NK-92 treated with Interleukin-12 subunit alpha and Interleukin-12 subunit beta, amount 100 ng/mL, for 24 hours (cell line): ENCODE data around the gene ADAMTS17.
"Not testable (repeated sequence)": the region's sequence is repeated elsewhere in the genome, so short reads cannot be mapped to it uniquely, and the experiment has no call there.

Experiments
- DNase-seq: peaks from one replicate; lab custom pipeline; 2025; lab: John Stamatoyannopoulos, UW

Gene ADAMTS17

DNA sequence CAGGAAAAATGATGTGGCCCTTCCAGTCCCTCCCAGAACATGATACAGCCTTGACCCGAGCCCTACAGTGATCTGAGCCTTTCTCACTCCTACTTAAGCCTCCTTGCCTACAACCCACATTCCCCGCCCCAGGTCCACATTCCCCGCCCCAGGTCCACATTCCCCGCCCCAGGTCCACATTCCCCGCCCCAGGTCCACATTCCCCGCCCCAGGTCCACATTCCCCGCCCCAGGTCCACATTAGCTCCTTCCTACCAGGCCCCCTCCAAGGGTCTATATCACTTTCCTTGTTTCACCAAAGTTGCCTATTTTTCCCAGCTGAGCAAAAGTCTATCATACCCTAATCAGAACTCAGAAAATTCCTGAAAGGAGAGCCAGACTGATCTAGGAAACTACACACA lies 2.3 kb downstream of the ADAMTS17 start:
- DNase-seq, result not testable (repeated sequence)

DNA sequence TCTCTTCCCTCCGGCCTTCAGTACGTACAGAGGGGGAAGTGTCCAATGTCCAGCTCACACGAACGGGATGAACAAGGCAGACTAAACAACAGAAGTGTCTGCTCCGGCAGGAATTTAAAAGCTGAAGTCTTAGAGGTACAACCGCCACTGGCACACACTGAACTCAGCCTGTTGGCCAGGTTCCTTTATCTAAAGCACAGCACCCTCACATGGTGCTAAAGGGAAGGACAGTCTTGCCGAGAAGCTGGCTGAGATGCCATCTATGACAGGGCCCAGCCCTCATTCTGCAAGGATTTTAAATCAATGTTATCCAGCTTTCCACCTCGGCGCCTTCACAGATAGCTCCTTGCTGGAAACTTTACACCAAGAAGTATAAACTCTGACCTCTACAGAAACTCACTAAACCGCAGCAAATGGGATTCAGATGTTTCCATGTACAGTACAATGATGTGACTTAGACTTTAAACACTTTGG lies 2.8 kb downstream of the ADAMTS17 start:
- peak; percentile 76 for DNase-seq

DNA sequence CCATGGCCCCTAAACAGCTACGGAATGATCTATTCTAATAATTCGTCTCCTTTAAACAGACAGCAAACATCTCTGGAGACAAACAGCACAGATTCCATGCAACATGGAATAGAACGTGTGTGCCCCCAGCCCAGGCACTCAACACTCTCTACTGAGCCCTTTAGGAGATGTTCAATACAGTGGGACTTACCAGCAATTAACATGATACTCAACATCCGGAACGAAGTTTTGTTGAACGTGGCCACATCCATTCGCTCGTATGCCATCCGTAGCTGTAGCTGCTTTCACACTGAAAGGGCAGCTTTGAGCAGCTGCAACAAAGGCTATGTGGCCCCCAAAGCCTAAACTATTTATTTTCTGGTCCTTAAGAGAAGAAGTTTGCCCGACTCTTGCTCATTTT lies 3.5 kb downstream of the ADAMTS17 start:
- no peak for DNase-seq

DNA sequence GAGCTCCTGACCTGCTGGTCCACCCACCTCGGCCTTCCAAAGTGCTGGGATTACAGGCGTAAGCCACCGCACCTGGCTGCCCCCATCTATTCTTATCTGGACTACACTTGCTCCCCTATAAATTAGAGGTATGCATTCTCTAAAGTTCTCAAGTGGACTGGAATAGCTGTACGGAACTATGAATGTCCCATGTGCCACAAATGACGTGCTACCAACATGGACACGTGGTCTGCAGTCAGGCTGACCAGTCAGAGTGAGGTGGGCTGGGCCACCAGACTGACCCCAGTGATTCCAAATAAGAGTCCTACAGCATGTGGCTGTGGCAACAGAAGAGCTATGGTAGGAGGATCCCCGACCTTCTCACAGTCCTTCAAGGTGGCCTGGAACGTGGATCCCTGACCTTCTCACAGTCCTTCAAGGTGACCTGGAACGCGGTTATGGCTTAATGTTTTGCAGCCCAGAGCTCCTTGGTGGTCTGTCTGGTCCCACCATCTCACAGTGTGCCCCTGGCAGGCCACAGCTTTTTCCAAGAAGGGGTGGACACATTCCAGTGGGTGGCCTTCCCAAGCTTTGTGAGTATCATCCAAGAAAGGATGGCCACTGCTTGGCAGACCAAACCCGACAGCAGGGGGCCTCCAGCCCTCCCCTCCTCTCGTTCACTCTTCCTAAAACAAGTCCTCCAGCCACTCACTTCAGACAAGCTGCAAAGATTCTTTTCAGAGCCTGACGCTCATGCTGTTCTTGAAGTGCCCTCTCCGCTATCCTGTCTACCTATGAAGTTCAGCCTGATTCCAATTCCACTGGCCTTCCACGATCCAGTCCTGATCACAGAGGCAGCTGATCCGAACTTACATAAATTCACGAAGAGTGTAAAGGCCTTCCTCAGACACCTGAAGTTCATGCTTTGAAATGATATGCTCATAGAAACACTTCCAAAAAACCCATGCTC lies 4.4 kb downstream of the ADAMTS17 start:
- DNase-seq, result no peak

DNA sequence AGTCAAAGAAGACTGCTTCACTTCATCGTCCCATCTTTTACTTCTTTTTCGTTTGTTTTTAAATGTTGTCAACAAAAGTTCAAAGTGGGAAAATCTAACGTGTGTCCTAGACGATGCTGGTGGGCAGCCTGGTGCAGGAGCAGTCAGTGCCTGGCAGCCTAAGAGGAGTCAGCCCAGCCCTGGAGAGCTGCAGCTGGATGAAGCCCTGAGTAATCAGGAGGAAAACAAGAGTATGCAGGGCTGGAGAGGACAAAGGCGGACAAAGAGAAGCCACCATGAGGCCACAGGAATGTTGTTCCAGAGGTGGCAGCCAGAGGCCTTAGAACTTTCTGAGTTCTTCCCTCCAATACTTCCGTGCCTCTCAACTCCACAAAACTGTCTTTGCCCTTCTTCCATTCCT lies 5.7 kb downstream of the ADAMTS17 start:
- DNase-seq, result no peak

DNA sequence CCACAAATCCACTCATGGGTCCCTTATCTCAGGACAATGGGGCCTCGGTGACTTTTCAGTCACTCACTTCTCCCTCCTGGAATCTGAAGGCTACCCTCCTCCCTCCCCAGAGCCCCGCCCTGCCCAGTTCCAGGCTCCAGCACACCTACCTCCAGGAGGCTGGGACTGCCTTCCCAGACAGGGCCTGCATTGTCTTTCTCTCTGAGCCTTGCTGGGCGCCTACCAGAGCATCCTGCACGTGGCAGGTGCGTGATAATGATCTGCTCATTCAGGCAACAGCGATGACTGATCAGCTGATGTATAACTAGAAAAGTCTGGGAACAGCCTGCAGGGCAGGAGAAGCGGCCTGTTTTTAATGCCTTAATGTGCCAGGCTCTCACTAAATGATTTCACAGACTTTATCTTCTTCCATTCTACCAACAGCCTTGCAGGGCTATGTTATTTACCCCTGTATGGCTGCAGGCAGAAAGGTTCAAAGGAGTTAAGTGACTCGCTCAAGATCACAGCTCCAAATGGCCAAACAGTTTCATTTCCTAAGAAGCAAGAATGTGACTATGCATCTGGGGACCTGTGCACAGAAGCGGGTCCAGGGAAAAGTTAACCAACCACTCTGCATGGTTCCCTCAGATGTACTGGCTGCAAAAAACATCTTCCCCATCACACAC lies 6.3 kb downstream of the ADAMTS17 start:
- no peak for DNase-seq

DNA sequence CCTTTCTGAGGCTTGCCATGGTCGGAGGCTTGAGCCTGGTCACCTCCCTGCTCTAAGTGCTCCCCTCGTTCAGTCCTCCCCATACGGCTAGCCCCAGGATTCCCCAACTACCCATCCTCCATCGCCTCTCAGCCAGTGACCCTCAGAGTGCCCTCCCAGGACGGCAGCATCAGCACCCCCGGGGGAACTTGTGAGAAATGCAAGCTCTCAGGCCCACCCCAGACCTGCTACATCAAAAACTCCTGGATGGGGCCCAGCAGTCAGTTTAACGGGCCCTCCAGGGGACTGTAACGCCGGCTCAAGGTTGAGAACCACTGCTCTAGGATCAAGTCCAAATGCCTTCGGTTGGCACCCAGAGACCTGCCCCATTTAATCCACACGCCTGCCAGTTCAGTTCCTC lies 6.9 kb downstream of the ADAMTS17 start:
- peak; percentile 47 for DNase-seq

DNA sequence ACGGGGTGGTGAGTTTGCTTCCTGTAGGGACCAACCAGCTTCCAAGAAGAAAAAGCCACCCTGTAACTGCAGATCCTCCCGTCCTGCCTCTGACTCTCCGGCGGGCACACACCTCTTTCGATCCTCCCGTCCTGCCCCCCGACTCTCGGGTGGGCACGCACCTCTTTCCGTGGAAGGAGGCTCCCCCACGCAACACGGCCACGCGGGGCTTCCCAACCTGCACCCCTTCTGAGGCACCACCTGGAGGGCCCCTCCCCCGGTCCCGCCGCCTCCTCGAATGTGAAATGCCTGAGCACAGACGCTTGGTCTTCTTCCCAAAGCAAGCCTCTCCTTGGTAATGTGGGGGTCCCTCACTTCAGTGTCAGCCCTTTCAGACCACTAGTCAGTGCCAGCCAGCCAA lies 7.3 kb downstream of the ADAMTS17 start:
- no peak for DNase-seq

DNA sequence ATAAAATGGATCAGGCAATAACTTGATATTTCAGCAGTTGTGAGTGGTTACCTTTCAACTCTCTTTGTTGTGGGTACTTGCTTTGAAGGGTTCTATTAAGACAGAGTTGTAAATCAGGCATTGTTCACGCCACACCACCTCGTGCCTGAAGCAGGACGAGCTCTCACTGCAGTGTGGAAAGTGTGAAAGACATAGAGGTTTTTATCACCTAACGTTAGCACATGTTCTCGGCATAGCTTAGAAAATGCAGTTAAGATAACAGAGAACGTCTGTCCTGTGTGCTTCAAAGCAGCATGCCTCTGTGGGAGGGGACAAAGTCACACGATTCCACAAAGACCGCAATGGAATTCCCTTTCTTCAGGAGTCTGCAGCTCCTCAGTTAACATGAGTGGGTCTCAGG lies 7.8 kb downstream of the ADAMTS17 start:
- DNase-seq, result peak; percentile 54

DNA sequence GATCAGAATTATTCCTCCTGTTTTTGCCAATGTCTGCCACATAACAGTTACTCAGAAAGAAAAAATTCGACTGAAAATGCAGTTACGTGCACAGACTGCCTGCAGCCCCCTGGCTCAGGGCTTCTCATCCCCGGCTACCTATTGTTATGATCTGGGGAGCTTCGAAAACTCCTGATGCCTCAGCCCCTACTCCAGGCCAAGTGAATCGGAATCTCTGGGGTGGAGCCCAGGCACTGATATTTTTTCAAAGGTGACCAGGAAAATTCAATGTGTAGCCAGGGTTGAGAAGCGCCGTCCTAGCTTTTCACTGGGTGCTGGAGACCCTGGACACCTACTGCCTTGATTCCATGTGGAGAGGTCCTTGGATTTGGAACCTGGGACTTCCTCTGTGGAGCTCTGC lies 8.5 kb downstream of the ADAMTS17 start:
- no peak for DNase-seq

DNA sequence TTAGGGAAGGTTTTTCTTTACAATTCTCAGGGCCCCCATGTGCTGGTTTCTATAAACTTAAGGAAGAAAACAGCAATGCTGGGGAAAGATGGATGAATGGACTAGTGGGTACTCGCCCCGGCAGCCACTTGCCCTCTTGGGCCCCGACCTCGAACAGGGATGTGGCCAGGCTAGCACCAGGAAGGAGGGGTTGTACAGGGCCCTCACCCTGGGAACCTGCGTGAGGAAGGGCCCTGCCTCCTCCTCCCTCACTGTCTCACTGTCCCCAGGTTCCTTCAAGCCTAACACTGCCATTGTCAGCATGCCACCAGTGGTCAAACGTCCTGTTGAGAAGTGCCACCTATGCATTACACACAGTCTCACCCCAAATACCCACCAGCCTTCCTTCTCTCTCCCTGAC lies 9.1 kb downstream of the ADAMTS17 start:
- peak; percentile 39 for DNase-seq

DNA sequence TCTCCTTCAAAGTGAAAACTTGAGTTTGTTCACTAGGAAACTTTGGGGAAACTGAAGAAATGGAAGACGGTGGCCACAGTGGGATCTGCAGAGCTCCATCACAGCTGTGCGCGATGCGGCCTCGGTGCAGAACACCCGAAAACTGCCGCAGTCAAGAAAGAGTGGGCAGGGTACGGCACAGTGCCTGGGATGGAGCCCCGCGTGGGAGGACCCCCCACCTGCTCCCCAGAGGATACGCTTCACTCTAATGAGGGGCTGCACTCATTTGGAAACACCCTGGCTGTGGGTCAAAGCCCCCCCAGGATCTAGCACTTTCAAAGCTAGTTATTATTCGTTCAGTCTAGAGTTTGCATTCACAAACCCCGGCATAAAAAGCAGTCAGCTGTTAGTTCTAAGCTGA lies 9.5 kb downstream of the ADAMTS17 start:
- DNase-seq, result no peak

DNA sequence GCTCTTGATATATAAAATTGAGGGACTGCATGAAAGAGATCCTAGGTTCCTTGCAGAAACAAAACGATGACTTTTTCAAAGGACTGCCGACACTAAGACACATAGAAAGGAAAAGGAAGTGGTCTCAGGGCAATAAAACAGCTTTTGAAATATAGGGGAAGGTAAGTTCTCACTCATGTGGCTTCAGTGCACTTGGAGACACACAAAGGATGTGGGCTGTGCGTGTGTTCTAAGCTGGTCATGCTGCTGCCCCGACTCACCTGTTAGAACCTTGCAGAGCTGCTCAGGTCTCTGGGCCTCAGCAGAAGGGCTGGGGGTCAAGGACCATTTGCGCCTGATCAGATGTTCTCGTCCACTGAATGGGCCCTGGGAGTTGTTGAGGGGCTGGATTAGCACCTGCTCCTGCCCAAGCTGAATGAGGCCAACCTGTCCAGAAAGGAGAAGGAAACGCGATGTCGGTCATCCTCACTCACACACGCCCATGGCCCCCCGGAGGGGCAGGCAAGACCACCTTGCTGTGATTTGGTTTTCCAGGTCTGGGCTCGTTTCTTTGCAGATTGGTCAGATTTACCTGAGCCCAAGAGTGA lies 11.1 kb downstream of the ADAMTS17 start:
- peak; percentile 76 for DNase-seq

DNA sequence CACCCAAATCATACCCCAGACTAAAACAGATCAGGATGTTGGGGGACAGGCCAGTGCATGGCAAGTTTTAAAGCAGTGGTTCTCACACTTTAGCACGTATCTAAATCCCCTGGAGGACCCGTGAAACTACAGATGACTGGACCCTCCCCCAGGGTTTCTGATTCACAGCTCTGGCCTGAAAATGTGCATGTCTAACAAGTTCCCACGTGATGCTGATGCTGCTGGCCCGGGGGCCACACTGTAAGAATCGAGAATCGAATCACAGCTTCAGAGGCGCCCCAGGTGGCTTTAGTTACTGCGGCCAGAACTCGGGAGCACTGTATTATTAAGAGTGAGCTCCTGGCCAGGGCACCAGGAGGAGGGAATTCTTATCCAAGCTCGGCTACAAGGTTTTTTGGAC lies 11.6 kb downstream of the ADAMTS17 start:
- peak; percentile 82 for DNase-seq

DNA sequence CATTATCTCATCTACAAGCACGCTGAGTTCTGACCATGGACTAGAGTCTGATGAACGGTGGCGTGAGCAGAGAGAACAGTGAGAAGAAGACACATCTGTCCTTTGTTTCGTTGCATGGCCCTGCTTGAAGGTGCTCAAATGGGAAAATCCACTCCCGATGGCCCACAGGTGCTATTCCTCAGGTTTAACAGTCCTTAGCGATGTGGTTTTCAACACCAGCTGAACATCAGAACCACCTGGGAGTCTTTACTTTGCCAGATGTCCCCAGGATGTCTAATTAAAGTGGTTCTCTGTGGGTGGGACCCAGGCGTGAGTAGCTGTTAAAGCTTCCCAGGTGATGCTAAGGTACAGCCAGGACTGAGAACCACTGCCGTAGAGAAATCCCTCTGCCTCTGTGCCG lies 13.0 kb downstream of the ADAMTS17 start:
- DNase-seq, result no peak

DNA sequence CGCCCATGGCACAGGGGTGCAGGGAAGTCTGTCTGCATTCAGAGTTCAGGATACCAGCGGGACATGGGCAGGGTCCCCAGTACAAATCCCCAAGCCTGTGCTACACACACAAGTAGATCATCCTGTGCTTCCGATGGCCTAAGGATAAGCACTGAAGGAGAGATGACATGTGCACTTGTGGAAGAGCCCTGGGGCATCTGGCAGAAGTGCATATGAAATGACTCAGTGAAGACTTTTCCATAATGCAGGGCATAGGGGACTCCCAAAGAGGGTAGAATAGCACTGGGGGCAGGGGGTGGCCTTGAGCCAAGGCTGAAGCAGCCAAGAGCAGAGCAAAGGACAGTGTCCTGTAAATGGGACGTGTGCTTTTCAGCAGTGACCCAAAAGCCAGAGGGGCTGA lies 22.9 kb downstream of the ADAMTS17 start:
- DNase-seq, result no peak

DNA sequence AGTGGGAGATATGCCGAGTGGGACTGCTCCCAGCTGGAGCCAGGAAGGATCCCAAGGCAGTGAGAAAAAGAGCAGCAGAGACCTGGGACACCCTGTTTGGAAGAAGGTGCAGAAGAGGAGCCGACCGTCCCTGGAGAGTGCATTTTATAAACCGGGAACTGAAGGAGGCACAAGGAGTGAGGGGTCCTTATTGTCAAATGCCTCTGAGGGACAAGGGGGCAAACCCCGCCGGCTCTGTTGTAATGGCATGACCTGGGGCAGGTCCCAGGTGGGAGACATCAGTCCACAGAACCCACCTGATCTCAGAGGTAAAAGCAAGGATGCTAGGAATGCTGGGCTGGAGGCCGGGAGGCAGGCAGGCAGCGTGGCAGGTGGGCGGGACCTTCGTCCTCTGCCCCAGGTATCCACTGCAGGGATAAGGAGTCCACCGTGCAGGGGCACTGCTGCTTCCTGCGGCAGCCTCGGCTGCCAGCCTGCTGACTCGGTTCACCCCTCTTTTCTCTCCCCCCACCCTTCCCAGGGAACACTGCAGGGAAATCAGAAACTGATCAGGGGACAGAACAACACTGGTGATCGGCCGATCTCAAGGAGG lies 26.9 kb downstream of the ADAMTS17 start:
- no peak for DNase-seq

DNA sequence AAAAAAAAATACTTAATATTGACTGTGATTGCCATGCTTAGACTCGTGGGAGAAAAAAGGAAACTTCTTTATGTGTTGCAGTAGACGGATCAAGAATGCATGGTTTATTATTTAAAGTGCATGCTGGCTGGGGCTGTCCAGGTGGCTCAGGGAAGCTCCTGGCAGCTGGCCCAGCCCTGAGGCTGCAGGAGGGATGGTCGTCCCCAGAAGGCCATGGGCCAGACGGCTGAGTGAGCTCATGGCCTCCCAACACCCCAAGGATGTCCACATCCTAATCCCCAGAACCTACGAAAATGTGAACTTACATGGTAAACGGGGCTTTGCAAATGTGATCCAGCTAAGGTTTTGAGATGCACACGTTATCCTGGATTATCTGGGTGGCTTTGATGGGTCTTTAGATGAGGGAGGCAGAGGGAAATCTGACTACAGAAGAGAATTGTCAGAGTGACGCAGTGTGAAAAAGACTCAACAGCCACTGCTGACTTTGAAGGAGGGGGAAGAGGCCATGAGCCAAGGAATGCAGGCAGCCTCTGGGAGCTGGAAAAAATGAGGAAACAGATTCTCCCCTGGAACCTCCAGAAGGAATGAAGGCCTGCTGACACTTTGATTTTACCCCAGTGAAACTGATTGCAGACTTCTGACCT lies 29.8 kb downstream of the ADAMTS17 start:
- DNase-seq, result no peak

DNA sequence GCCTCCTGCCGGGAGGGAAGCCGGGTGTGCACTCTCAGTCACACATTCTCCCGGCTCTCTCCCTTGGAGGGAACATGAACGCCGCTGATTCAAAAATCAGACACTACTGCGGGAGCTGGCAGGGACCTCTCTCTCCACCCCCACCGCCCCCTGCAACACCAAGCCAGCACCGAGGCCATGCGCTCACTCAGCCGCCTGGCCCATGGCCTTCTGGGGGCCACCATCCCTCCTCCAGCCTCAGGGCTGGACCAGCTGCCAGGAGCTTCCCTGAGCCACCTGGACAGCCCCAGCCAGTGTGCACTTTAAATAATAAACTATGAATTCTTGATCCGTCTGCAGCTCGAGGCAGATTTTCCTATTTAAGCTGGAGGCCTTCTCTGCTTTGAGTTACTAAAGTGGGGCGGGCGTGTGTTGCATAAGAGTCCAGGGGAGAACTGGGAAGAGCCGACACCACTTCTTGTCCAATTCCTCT lies 30.6 kb downstream of the ADAMTS17 start:
- no peak for DNase-seq

DNA sequence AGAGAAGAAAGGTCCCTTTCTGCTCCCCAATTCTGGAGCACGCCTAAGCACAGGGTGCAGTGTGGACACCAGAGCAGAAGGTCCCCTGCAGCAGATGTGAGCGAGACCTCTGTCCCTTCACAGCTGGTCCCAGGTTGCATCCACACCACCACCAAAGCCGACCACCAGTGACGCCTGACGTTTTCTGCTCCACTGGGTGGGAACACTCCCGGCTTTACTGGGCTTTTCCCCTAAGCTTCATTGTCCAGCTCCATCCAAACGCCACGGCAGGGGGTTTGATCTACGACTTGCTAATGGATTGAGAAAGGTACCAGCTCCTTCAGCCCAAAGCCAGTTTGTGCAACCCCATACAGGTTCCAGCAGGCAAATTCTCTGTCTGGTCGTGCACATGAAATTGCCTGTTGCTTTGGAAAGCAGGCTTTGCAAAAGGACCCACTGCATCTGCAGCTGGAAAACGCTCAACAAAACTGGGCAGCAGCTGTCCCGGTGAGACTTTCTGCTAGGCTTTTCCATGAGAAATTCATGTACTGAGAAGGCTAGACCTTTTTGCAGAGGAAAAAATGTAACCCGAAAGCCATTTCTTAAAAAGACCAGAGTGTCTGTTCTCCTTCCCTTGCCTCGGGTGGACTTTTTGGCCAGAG lies 31.1 kb downstream of the ADAMTS17 start:
- DNase-seq, result no peak

DNA sequence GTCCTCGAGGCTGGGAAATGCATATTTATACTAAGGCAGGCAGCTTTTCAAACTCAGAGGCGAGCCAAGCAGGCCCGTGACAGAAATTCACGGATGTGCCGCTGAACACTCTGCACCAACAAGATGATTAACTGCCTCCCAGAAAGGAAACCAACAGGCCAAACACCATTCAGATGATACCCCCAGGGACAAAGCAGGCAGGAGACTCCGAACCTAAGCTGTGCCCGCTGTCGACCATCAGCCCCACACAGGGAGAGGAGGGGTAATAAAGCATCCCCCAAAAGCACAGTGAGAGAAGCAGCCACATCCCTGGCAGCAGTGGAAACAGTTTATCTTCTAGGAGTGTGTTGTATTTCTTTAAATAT lies 31.8 kb downstream of the ADAMTS17 start:
- DNase-seq, result no peak
